Thyroid gland (tissue), 4 donors: Measurements from ENCODE around the gene ABR.

Experiments used
- CTCF ChIP-seq, 6 experiments: fragments of 200-600 bp in 3 of 6; fragments of 450-650 bp in 3 of 6; sonication (generic) in 3 of 6; IDR thresholded peaks; one replicate each; pipeline ENCODE4 v1.5.1; 2016 to 2019; ENCODE audit warnings: antibody characterized with exemption in 6 of 6, mild to moderate bottlenecking in 2 of 6, inconsistent platforms in 1 of 6, moderate library complexity in 1 of 6
- POLR2A ChIP-seq, 2 donors: fragments of 450-650 bp; IDR thresholded peaks; one replicate each; pipeline ENCODE4 v1.6.1; 2017; ENCODE audit warnings: antibody characterized with exemption in 2 of 2, mild to moderate bottlenecking in 2 of 2, moderate library complexity in 1 of 2

GRCh38 chr17:1025733-1026598 lies 153.8 kb downstream of the ABR start:
- TF ChIP-seq POLR2A (IDR thresholded peaks at IDR 0.05) = no peak
- no peak for TF ChIP-seq CTCF (IDR thresholded peaks at IDR 0.05)
